T-cell (primary cell): ENCODE measurements around the gene LMNA. TPM values are rescaled to one million over a fixed set of nuclear protein-coding genes. Genes with fewer than 3 reads are reported as not detected.
A peak's percentile ranks its signal among the peaks of the same experiment; 100 is the strongest.
"Not testable (repeated sequence)": the region's sequence is repeated elsewhere in the genome, so short reads cannot be mapped to it uniquely, and the experiment has no call there.

Source experiments
- ATAC-seq, 4 experiments: fragments of 200-7000 bp in 3 of 4; fragments of 150-1000 bp in 1 of 4; cut with Tn5 transposase; replicated peaks in 1 of 4; 1 replicate in 3 of 4; 2 replicates in 1 of 4; pipeline ENCODE4 v1.10.0; 2021; ENCODE audit warnings: moderate library complexity in 3 of 4, mild to moderate bottlenecking in 2 of 4, moderate number of reproducible peaks in 1 of 4
- CTCF ChIA-PET, 2 donors: fragments of 300-600 bp; sonication (Branson Sonifier 250); formaldehyde crosslinking; loops; one replicate each; lab custom pipeline; 2022; ENCODE audit warnings: antibody characterized with exemption in 2 of 2; lab: Charles Lee
- POLR2A ChIA-PET, 2 donors: fragments of 300-600 bp; sonication (Branson Sonifier 250); formaldehyde crosslinking; loops; one replicate each; lab custom pipeline; 2022; ENCODE audit warnings: antibody characterized with exemption in 2 of 2; lab: Charles Lee
- DNase-seq, 35 experiments: peaks; one replicate each; pipeline versions ENCODE4 v3.0.0 to v3.0.0-alpha.2; 2013 to 2023
- H3K27ac ChIP-seq: one replicate; pipeline ENCODE4 v1.5.1; 2013; ENCODE audit warnings: low read length
- H3K27me3 ChIP-seq, 2 experiments: replicated peaks in 1 of 2; 1 replicate in 1 of 2; 2 replicates in 1 of 2; pipeline versions ENCODE4 v1.6.1 to v1.7.0; 2013; ENCODE audit warnings: low read length in 1 of 2, mixed read lengths in 1 of 2; ENCODE audit not compliant: control insufficient read depth in 2 of 2, insufficient read depth in 2 of 2; ENCODE audit errors: extremely low read depth in 1 of 2
- H3K36me3 ChIP-seq, 2 donors: 1 replicate in 1 of 2; 2 replicates in 1 of 2; pipeline versions ENCODE4 v1.6.1 to v1.7.0; 2013; ENCODE audit warnings: low read length in 1 of 2; ENCODE audit not compliant: control insufficient read depth in 2 of 2, insufficient read depth in 1 of 2; ENCODE audit errors: extremely low read depth in 1 of 2
- H3K4me1 ChIP-seq, 2 experiments: 1 replicate in 1 of 2; 2 replicates in 1 of 2; pipeline versions ENCODE4 v1.6.1 to v1.7.0; 2013; ENCODE audit warnings: low read length in 2 of 2, mixed read lengths in 1 of 2; ENCODE audit not compliant: insufficient read depth in 2 of 2, control insufficient read depth in 1 of 2; ENCODE audit errors: extremely low read depth in 1 of 2
- H3K4me3 ChIP-seq, 2 donors: 1 replicate in 1 of 2; 2 replicates in 1 of 2; pipeline versions ENCODE4 v1.5.1 to v1.7.0; 2013; ENCODE audit warnings: mild to moderate bottlenecking in 2 of 2, low read length in 1 of 2, moderate library complexity in 1 of 2; ENCODE audit not compliant: control insufficient read depth in 1 of 2; ENCODE audit errors: extremely low read depth in 1 of 2
- H3K9me3 ChIP-seq: 2 replicates; pipeline ENCODE4 v1.7.0; 2013
- H3K27ac Mint-ChIP-seq, 2 donors: one replicate each; pipeline ENCODE4 v1.8.0; 2020 to 2021; ENCODE audit warnings: mild to moderate bottlenecking in 2 of 2, mixed read lengths in 2 of 2
- H3K27me3 Mint-ChIP-seq, 2 donors: one replicate each; pipeline ENCODE4 v1.8.0; 2021 to 2022; ENCODE audit warnings: mixed read lengths in 2 of 2
- H3K36me3 Mint-ChIP-seq: one replicate; pipeline ENCODE4 v1.8.0; 2021; ENCODE audit warnings: mixed read lengths
- H3K4me1 Mint-ChIP-seq, 3 donors: one replicate each; pipeline ENCODE4 v1.8.0; 2020 to 2022; ENCODE audit warnings: mixed read lengths in 3 of 3, mild to moderate bottlenecking in 1 of 3
- H3K4me3 Mint-ChIP-seq, 3 donors: one replicate each; pipeline ENCODE4 v1.8.0; 2020 to 2022; ENCODE audit warnings: mild to moderate bottlenecking in 3 of 3, mixed read lengths in 3 of 3, moderate library complexity in 3 of 3
- H3K9me3 Mint-ChIP-seq, 3 donors: one replicate each; pipeline ENCODE4 v1.8.0; 2020 to 2022; ENCODE audit warnings: mixed read lengths in 3 of 3
- WGBS: methylation state at CpG from one replicate; pipeline ENCODE4 v1.1.5; 2013; ENCODE audit warnings: missing lambda C conversion rate; ENCODE audit not compliant: insufficient coverage; 5-methylcytosine and 5-hydroxymethylcytosine counted together
- total RNA-seq, 35 experiments: library from RNA in 6 of 35; stranded (reverse) in 6 of 35; fragments of 120-200 nt in 1 of 35; gene quantifications; one replicate each; pipeline versions ENCODE4 v1.2.1 to v1.2.4 and lab custom pipeline; 2013 to 2026

The LMNA gene
- total RNA-seq, 5 donors from 2014 or later (not counting 1 experiment from before 2014, with no cell fraction given): 40.3 to 970 (median 57.3) TPM

- ATAC-seq (peak; percentile 20 to 50 (median 42)), DNase-seq (peak in 29 of 35 experiments; percentile 26 to 78 (median 54))
- Histone ChIP-seq H3K27ac (peak overlapping the region; percentile 52), H3K27me3 (peaks cover under 1 to 4% of the 10 kb centered on the region in 2 experiments), H3K9me3 (no peaks in the 10 kb centered on the region), H3K36me3 (no peaks in the 10 kb centered on the region), H3K4me3 (peak overlapping the region in 1 of 2 donors; percentile 1), H3K4me1 (peaks cover 22 to 72% of the 10 kb centered on the region in 2 experiments)
- WGBS: 40% methylated on average over 7 of the region's 14 CpGs
- Mint-ChIP-seq H3K9me3 (no peaks in the 10 kb centered on the region), H3K4me3 (peak overlapping the region in 2 of 3 donors; percentile 45 to 50), H3K27me3 (peaks cover 0 to 4% of the 10 kb centered on the region in 2 donors), H3K36me3 (peaks cover 8% of the 10 kb centered on the region), H3K4me1 (peaks cover 59 to 80% (median 71%) of the 10 kb centered on the region in 3 donors), H3K27ac (peak overlapping the region; percentile 87 to 90)
- ChIA-PET CTCF (interaction anchor here in 1 of 2 donors (1.1 to 2.0 kb wide), 2 partner anchors 24 to 27 kb away, joined by 4 to 6 read pairs; no protein-coding TSS in a partner anchor), POLR2A (interaction anchor here (0.5 to 1.1 kb wide), 3 partner anchors 9 to 21 kb away, joined by 3 read pairs; partner anchors contain the start of gene LMNA (in 1 of the 2))
These were observed 9.1 kb downstream of the LMNA start for GRCh38 chr1:156123356-156124196.

DNA sequence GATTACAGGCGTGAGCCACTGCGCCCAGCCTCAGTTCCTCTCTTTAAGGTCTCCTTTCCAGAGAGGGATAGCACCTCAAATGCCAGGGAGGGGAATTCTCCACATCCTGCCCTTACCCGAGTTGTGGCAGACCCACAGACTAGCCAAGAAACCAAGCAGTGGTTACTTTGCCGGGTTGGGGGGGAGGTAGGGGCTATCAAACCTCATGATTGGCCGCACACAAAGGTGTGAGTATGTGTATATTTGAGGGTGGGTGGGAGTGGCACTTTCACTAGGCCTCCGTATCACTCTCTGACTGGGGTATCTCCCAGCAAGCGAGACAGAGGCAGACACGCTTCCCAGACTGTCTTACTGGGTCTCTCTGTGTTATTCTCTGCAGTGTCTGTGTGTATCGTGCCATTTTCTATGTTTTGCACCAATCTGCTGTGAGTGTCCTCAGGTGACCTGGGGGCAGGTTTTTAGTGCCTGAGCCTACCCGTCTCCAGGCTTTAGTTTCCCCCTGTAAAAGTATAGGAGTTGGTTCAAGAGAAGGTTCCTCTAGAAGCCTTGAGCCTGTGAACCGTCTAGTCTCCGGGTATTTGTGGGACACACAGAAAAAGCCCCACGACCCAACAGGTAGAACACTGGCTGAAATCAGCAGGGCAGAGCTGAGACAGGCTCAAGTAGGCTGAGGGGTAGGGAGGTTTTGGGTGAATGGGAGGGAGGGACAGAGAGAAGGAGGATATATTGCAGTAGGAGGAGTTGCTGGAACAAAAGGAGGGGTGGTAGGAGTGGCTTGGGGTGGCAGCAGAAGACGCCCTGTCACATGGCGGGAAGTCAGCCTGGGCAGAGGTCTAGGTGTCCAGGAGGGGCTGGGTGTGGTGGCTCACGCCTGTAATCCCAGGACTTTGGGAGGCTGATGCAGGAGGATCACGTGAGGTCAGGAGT lies 10.3 kb downstream of the LMNA start:
- H3K4me1 Mint-ChIP-seq: peaks cover 71 to 85% (median 80%) of the 10 kb centered on the region in 3 donors
- ChIA-PET POLR2A (interaction anchor here in 1 of 2 donors (0.6 to 1.1 kb wide), 3 partner anchors 8 to 18 kb away, joined by 3 to 5 read pairs (median 3); no protein-coding TSS in a partner anchor), CTCF (no interaction called here)
- H3K36me3 ChIP-seq: no peaks in the 10 kb centered on the region
- H3K27me3 ChIP-seq: peaks cover 0 to 4% of the 10 kb centered on the region in 2 experiments
- ATAC-seq (peak; percentile 12 to 49 (median 22)), DNase-seq (peak in 20 of 35 experiments; percentile 24 to 75 (median 41))
- H3K4me3 ChIP-seq: no peak overlapping the region
- H3K4me1 ChIP-seq: peaks cover 23 to 78% of the 10 kb centered on the region in 2 experiments
- WGBS: 80% methylated on average over 5 of the region's 17 CpGs
- H3K9me3 Mint-ChIP-seq: no peaks in the 10 kb centered on the region
- peak overlapping the region in 2 of 3 donors; percentile 41 to 50 for H3K4me3 Mint-ChIP-seq
- peaks cover 0 to 4% of the 10 kb centered on the region in 2 donors for H3K27me3 Mint-ChIP-seq
- H3K36me3 Mint-ChIP-seq: peaks cover 6% of the 10 kb centered on the region
- H3K9me3 ChIP-seq: no peaks in the 10 kb centered on the region
- H3K27ac Mint-ChIP-seq: peak overlapping the region; percentile 88 to 90
- H3K27ac ChIP-seq: peak overlapping the region; percentile 68

DNA sequence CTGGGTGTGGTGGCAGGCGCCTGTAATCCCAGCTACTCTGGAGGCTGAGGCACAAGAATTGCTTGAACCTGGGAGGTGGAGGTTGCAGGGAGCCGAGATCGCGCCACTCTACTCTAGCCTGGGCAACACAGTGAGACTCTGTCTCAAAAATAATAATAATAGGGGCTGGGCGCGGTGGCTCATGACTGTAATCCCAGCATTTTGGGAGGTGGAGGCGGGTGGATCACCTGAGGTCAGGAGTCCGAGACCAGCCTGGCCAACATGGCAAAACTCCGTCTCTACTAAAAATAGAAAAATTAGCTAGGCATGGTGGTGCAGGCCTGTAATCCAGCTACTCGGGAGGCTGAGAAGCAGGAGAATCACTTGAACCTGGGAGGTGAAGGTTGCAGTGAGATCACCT lies 11.0 kb downstream of the LMNA start:
- ATAC-seq, H3K27me3 Mint-ChIP-seq, H3K36me3 ChIP-seq, DNase-seq, H3K4me3 ChIP-seq, H3K36me3 Mint-ChIP-seq, H3K9me3 Mint-ChIP-seq, H3K9me3 ChIP-seq: not testable (repeated sequence)
- ChIA-PET POLR2A (interaction anchor here in 1 of 2 donors (0.6 to 4.4 kb wide), 4 partner anchors 8 to 29 kb away, joined by 3 to 18 read pairs (median 4); no protein-coding TSS in a partner anchor), CTCF (interaction anchor here in 1 of 2 donors (2.8 kb wide), 1 partner anchor 19 kb away, joined by 14 read pairs; no protein-coding TSS in a partner anchor)
- H3K4me1 Mint-ChIP-seq: peaks cover 78 to 84% (median 81%) of the 10 kb centered on the region in 3 donors
- H3K27ac Mint-ChIP-seq: peak overlapping the region; percentile 88 to 90
- Histone ChIP-seq H3K27ac (peak overlapping the region; percentile 71), H3K27me3 (peaks cover 0 to 11% of the 10 kb centered on the region in 2 experiments), H3K4me1 (peaks cover 23 to 78% of the 10 kb centered on the region in 2 experiments)
- H3K4me3 Mint-ChIP-seq: peak overlapping the region in 1 of 3 donors; percentile 50
- WGBS: 100% methylated on average over 1 of the region's 10 CpGs

DNA sequence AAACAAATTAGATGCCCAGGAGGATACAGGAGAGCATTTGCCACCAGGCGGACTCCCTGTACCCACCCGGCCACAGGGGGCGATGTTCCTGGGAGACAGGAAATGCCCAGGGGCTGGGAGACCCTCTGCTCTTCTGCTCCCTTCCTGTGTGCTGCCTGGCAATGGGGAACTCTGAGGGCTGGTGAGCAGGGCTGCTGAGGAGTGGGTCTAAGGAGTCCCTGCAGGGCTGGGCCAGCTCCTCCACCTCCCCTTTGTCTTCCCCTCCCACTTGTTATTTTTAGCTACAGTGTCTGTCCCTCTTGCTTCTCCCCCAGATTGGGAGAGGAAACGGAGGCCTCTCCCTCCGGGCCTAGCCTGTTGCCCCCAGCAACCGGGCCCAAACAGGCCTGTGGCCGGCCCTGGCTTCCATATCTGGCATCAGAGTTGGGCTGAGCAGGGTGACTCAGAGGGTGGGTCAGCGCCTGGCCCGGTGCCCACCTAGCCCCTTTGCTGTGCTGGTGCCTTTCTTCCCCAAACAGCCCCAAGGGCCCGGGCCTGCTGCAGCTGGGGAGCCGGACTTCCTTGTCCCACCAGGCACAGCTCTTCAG lies 11.6 kb downstream of the LMNA start:
- H3K27me3 Mint-ChIP-seq: peaks cover 0 to 4% of the 10 kb centered on the region in 2 donors
- no peak overlapping the region for H3K4me3 ChIP-seq
- ChIA-PET POLR2A (interaction anchor here (0.7 to 4.4 kb wide), 6 partner anchors 9 to 30 kb away, joined by 3 to 18 read pairs (median 5); no protein-coding TSS in a partner anchor), CTCF (interaction anchor here (0.6 to 9.9 kb wide), 3 partner anchors 20 to 187 kb away, joined by 3 to 115 read pairs (median 14); no protein-coding TSS in a partner anchor)
- peaks cover 6% of the 10 kb centered on the region for H3K36me3 Mint-ChIP-seq
- 14% methylated on average over 8 of the region's 11 CpGs for WGBS
- ATAC-seq: peak in 3 of 4 experiments; percentile 3 to 14 (median 5)
- H3K9me3 Mint-ChIP-seq: no peaks in the 10 kb centered on the region
- H3K27ac Mint-ChIP-seq: peak overlapping the region; percentile 71 to 87
- no peaks in the 10 kb centered on the region for H3K9me3 ChIP-seq
- peaks cover 23 to 80% of the 10 kb centered on the region in 2 experiments for H3K4me1 ChIP-seq
- H3K36me3 ChIP-seq: no peaks in the 10 kb centered on the region
- peak in 27 of 35 experiments; percentile 32 to 78 (median 48) for DNase-seq
- peak overlapping the region in 2 of 3 donors; percentile 45 to 73 for H3K4me3 Mint-ChIP-seq
- H3K4me1 Mint-ChIP-seq: peaks cover 78 to 82% (median 80%) of the 10 kb centered on the region in 3 donors
- H3K27ac ChIP-seq: peak overlapping the region; percentile 71
- peaks cover 0 to 12% of the 10 kb centered on the region in 2 experiments for H3K27me3 ChIP-seq

DNA sequence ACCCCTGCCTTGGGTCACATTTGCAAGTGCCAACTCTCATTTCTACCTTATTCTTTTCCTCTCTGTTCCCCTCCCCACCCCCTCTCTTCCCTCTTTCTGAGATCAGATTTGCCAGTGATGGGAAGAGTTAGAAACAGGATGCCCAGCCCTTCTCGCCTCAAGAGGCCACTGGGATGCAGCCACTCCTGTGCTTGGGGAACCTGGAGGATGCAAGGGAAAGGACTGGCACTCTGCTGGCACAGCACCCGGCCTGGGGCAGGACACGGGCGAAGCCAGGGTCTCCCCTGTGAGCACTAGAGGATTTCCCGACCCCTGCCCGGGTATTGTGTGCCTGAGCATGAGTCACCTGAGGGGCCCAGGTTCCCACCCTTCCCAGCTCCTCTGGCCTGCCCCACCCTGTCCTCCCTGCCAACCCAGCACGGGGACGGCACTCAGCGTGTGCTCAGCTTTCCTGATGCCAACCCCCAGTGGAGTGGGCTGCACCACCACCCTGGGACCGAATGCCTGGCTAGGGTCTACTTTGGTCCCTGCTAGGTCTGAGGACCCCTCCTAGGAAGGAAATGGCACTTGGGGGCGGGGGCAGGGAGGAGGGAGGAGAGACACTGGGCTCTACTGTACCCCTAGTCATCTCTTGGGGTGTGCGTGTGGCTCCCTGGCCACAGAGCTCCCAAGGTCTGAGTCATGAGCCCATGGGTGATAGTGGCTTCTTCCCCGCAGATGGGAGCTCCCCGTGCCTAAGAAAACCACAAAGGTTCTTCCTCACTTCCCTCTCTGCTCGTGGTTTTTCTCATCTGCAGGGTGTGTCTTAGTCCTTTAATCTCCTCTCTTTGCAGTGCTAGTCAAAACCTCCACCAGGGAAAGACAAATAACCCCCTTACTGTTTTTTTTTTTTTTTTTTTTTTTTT lies 12.4 kb downstream of the LMNA start:
- H3K4me1 Mint-ChIP-seq: peaks cover 78 to 80% (median 80%) of the 10 kb centered on the region in 3 donors
- 35% methylated on average over 9 of the region's 15 CpGs for WGBS
- ChIA-PET POLR2A (interaction anchor here (0.6 to 4.4 kb wide), 8 partner anchors 9 to 233 kb away, joined by 3 to 18 read pairs (median 5); no protein-coding TSS in a partner anchor), CTCF (interaction anchor here (0.6 to 9.9 kb wide), 11 partner anchors 12 to 188 kb away, joined by 3 to 115 read pairs (median 8); partner anchors contain the start of gene LMNA (in 2 of the 2))
- H3K36me3 Mint-ChIP-seq: peaks cover 9% of the 10 kb centered on the region
- Histone ChIP-seq H3K27me3 (peaks cover 0 to 12% of the 10 kb centered on the region in 2 experiments), H3K4me1 (peaks cover 23 to 80% of the 10 kb centered on the region in 2 experiments), H3K36me3 (no peaks in the 10 kb centered on the region), H3K27ac (peak overlapping the region; percentile 71), H3K4me3 (peak overlapping the region in 1 of 2 donors; percentile 0), H3K9me3 (no peaks in the 10 kb centered on the region)
- DNase-seq (peak; percentile 41 to 91 (median 67)), ATAC-seq (peak; percentile 72 to 84 (median 80))
- peak overlapping the region; percentile 1 to 73 (median 53) for H3K4me3 Mint-ChIP-seq
- peak overlapping the region; percentile 71 to 87 for H3K27ac Mint-ChIP-seq
- H3K27me3 Mint-ChIP-seq: peaks cover 0 to 4% of the 10 kb centered on the region in 2 donors
- no peaks in the 10 kb centered on the region for H3K9me3 Mint-ChIP-seq
